NCI-H446 (cell line): Measurements from ENCODE around the gene PRTN3.

Source experiments
- DNase-seq, 2 experiments: peaks; one replicate each; lab custom pipeline; 2025; lab: John Stamatoyannopoulos, UW

PRTN3 gene, protein sequence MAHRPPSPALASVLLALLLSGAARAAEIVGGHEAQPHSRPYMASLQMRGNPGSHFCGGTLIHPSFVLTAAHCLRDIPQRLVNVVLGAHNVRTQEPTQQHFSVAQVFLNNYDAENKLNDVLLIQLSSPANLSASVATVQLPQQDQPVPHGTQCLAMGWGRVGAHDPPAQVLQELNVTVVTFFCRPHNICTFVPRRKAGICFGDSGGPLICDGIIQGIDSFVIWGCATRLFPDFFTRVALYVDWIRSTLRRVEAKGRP

DNA sequence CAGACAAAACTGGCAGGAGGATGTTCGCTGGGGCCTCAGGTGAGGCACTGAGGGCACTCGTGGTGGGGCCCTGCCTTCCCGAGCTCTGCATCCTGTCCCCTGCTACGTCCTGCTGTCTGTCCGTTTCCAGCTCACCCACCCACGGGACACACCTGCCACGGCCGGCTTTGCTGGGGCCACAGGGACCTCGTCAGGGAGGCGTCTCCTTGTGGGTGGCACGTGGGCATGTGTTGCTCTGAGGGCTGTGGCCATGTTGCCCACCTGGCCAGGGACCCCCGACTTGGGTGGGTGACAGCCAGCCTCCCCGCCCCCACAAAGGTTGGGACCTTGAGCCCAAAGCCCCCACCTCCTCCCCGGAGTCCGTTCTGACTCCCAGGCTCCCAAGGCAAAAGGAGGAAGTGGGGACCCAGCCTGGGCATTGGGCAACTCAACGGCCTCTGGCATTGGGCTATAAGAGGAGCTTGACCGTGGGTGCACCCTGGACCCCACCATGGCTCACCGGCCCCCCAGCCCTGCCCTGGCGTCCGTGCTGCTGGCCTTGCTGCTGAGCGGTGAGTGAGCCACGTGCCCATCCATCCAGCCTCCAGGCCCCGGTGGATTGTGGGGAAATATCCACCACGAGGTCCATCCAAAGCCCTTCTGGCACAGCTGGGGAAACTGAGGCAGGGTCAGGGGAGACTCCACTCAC lies at the start of gene PRTN3:
PRTN3 (plus strand) TSS at position 481 of the 688 bp plus-strand sequence; CDS start at position 491, 10 bp downstream.
- no peak for DNase-seq

DNA sequence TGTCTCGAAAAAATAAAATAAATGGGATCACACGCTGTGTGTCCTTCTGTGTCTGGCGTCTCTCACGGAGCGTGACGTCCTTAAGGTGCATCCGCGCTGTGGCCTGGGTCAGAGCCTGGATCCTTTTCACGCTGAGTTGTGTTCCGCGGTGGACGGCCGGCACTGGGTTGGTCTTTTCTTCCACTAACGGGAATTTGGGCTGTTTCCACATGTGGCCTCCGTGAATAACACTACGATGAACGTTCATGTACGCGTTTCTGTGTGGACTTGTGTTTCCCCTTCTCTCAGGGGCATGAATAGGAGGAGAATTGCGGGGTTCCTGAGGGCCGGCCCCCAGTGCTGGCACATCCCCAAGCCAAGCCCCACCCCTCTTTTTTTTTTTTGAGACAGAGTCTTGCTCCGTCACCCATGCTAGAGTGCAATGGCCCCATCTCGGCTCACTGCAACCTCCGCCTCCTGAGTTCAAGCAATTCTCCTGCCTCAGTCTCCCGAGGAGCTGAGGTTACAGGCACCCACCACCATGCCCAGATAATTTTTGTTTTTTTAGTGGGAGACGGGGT lies 49.7 kb upstream of the PRTN3 start:
- DNase-seq = no peak

DNA sequence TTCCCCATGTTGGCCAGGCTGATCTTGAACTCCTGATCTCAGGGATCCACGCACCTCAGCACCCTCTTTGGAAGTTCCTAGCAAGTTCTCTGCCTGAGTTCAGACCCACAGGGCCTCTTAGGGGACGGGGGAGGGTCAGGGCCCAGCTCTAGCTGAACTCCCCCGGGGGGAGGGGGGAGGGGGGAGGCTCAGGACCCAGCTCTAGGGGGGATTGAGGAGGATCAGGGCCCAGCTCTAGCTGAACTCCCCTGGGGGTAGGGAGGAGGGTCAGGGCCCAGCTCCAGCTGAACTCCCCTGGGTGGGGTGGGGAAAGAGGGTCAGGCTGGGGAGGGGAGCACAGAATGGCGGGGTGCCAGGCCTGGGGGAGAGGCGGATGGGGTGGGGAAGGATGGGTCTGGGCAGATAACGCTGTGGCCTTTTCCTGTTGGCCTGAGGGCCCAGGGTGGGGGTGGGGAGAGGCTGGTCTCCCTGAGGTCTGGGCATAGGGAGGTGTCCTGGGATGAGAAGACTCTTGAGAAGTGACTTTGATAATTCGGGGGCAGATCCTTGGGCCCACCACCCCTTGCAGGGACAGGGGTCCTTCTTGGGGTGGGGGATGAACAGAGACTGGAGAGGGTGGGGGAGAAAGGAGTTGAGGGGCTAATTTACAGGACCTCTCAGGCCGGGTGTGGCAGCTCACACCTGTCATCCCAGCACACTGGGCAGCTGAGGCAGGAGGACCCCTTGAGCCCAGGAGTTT lies 49.1 kb upstream of the PRTN3 start:
- DNase-seq = no peak

DNA sequence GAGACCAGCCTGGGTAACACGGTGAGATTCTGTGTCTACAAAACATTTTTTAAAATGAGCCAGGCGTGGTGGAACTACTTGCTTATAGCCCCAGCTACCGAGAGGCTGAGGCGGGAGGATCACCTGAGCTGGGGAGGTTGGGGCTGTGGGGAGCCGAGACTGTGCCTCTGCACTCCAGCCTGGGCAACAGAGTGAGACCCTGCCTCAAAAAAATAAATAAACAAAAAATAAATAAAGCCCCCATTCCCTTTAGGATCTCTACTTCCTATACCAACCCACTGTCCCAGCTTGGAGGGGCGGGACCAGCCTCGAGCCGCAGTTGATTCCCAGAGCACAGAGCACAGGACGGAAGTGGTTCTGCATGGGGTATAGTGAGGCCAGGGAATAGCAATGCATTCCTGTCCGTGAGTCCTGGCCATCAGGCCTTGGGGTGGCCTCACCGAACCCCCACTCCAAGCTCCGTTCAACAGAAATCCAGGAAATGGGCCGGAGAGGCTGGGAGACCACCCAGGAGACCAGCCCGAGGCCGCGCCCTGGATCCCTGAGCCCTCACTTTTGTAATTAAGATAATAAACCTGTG lies 48.4 kb upstream of the PRTN3 start:
- DNase-seq = no peak

DNA sequence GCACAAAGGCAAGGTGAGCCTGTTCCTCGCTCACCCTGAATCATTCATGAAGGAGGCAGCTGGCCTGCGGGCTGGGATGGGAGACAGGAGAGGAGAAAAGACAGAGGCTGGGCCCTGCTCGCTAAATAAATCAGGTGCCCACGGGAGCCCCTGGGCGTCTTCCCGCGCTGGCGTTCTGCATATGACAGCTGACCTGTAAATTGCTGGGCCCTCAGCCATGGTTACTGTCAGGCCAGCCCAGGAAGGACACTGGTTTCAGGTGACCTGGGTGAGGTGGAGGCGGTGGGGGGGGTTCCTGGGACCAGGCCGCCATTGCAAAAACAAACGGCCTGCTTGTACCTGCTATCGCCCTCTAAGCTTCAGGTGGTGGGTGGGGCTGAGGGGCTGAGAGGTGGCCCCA lies 47.0 kb upstream of the PRTN3 start:
- DNase-seq = no peak

DNA sequence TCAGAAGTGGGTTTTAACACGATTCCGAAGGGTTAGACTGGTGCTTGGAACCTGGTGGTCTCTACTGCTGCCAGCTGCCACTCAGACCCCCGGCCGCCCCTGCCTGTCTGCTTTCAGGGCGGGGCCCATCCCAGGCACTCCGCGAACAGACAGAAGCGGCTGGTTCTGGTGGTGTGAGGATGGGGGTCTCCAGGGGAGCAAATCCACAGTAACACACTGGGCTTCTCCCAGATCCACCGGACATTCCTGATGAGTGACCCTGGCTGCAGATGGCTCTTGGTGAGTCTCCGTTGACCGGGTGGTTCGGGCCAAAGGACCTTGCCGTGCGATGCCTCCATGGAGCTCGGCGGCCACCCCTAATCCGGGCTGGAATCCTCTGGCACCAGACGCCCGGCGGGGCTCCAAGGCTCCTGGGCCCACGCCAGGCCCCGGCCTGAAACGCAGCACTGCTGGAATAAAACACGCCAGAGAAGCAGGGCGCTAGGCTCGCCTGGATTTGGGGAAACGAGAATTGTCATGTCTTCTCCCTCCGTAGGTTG lies 45.7 kb upstream of the PRTN3 start:
- no peak for DNase-seq

DNA sequence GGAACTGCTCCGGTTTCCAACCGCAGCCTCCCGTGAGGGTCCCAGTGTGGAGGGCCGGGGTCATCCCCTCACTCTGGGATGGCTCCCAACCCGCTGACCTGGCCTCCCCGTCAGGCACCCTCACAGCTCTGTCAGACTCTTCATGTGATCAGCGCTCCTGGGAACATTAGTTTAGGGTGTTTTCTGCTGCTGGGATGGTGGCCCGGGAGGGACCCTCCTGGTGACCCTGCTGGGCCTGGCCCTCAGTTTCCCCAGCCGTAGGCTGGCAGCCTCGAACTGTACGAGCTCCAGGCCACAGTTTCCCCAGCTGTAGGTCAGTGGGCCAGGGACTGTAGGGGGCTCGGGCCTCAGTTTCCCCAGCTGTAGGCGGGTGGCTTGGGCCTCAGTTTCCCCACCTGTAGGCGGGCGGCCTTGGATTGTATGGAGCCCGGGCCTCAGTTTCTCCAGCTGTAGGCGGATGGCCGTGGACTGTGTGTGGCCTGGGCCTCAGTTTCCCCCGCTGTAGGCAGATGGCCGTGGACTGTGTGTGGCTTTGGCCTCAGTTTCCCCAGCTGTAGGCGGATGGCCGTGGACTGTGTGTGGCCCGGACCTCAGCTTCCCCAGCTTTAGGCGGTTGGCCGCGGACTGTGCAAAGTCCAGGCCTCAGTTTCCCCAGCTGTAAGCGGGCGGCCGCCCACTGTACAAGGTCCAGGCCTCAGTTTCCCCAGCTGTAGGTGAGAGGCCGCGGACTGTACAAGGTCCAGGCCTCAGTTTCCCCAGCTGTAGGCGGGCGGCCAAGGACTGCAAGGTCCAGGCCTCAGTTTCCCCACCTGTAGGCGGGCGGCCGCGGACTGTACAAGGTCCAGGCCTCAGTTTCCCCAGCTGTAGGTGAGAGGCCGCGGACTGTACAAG lies 44.9 kb upstream of the PRTN3 start:
- DNase-seq = no peak

DNA sequence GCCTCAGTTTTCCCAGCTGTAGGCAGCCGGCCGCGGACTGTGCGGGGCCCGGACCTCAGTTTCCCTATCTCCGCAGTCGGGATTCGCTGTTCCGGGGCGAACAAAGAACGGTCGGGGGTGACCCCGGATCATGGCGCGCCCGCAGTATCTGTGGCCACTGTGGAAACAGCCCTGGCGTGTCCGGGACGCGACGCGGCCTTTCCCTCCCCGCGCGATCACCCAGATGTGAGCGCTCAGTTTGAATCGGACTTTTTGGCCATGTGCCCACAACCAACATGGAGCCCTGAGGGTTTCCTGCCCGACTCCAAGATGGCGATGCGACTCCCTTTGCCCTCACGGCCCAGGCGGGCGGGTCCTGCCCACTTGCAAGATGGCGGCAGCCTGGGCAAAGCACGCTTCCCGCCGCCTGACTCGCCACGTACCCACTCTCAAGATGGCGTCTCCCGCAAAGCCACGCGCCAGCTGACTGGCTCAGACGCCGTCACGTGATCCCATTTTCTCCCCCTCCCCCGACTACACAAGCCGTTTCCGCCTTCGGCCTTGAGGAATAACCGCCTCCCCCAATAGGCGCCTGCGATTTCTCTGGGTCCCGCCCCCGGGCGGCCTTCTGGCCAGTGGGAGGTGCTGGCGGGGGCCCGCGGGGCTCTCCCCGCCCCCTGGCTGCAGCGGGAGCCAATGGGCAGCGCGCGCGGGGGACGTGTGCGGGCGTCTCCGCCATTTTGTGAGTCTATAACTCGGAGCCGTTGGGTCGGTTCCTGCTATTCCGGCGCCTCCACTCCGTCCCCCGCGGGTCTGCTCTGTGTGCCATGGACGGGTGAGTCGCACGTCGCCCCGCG lies 43.9 kb upstream of the PRTN3 start, which contains the start of gene PTBP1:
PTBP1 (plus strand) TSS at position 761 of the 836 bp plus-strand sequence; CDS start at position 807, 46 bp downstream.
- DNase-seq = peak; percentile 99 to 100

DNA sequence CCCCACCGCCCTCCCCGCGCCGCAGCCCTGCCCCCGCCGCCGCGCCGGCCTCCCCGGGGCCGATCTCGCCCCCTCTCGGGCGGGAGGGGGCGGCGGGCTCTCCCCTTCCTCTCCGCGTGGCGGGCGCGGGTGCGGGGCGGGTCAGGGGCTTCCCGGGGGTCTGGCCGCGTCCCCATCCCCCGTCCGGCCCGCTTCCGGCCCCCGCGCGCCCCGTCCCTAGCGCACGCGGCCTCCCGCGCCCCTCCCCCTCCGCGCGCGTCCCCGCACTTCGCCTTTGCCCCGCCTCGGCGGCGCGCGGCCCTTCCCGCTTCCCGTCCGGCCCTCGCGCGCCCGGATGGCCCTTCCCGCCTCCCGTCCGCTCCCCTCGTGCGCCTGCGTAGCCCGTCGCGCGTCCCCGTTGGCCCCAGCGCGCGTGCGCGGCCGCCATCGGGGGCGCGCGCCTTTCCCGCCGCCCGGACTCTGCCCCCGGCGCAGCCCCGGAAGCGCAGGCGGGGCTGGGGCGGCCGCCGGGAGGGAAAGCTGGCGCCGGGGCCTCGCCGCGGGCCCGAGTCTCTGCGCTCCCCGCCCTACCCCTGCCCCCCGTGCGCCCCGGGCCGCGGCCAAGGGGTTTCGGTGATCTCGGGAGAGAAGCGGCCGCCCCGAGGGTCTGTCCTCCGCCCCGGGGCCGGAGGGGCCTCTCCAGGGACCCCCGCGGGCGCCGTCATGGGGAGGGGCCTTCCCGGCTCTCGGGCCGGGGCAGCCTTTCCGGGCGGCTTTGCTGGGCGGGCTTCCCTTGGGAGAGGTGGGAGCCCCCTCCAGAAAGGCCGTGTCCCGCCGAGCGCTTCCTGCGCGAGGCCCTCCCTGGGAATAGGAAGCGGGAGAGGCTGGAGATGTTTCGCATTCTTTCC lies 43.0 kb upstream of the PRTN3 start:
- peak; percentile 79 to 95 for DNase-seq

DNA sequence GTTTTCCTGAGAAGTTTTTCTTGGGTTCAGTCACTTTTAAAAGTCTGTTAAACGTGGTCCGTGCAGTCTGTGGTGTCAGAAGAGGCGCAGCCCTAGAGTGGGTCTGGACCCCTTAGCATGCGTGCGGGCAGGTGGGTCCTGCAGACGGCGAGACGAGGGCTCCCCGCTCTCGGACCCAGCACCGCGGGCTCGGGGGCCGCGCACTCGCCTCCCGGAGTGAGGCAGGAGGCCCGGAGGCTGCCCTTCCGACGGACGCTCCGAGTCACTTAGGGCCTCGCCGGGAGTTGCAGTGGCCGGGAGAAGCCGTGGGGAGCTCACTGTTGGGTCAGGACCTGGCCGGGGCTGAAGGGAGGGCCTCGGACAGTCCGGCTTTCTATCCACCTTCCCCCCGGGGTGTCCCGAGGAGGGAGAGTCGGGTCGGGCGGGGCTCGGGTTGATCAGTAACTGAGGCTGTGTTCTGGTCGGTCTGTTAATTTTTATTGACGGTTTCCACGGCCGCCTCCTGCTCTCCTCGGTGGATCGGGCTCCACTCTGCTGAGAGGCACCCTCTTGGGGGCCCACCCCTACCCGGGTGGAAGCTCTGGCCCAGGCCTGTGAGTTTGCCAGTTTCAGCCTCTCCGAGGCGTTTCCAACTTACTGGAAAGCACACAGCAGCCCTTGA lies 42.3 kb upstream of the PRTN3 start:
- peak in 1 of 2 experiments; percentile 53 for DNase-seq

DNA sequence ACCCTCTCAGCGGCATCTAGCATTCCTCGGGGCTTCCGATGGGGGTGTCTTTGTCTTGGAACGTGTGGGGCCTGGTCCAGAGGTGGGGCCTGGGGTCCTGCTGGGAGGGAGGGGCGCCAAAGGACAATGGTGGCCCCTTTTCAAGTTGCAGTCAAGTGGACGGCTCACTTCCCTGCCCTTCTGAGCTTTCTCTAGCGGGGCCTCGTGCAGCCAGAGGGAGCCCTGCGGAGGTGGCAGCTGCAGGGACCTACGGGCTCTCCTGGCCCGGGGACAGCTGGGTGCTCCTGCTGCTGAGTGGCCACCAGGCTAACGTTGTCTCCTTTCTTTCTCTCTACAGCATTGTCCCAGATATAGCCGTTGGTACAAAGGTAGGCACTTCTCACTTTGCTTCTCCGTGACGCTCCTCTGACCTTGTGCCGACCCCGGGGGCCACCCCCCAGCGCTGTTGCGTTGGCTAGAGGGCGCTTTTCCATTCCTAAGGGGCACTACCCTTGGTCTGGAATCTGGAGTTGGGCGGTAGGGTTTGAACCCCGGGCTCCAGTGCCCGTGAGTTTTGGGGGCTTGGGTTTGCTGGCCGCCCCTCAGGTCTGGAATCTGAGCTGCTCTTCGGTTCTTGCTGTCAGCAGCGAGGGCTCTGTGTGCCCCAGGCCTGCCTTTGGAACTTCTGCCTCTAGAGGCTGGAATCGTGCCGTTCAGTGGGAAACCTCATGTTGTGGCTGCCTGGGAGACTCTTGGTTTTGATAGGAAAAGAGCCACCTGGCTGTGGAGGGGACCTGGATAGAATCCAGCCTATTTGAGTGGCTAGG lies 41.5 kb upstream of the PRTN3 start:
- DNase-seq = peak in 1 of 2 experiments; percentile 46

DNA sequence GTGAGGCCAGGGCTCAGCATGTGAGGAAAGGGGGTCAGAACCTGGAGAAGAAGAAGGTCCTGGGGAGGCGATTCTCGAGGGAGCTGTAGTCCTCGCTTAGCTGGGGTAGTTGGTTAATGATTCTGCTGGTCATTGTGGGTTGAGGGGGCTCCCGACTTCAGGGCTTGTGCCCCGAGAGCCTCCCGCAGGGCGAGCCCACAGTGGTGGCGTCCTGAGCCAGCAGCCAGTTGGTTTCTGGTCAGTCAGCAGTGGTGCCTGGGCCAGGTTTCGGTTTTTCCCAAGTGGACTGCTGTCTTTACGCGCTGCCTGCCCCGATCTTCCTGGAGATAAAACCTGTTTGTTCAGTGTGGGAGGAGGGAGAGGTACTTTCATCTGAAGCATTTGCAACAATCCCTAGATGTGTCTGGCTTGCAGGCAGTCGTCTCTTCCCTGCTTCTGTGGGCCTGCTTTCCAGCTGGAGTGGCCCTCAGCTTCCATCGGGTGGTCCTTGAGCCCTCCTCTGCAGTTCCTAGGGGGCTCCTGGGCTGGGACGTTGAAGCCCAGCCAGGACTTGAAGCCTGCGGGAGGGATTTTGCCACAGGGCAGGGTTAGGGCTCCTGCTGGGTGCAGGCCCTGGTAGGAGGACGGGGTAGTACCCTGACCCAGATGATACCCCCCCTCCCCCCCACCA lies 40.3 kb upstream of the PRTN3 start:
- DNase-seq = no peak

DNA sequence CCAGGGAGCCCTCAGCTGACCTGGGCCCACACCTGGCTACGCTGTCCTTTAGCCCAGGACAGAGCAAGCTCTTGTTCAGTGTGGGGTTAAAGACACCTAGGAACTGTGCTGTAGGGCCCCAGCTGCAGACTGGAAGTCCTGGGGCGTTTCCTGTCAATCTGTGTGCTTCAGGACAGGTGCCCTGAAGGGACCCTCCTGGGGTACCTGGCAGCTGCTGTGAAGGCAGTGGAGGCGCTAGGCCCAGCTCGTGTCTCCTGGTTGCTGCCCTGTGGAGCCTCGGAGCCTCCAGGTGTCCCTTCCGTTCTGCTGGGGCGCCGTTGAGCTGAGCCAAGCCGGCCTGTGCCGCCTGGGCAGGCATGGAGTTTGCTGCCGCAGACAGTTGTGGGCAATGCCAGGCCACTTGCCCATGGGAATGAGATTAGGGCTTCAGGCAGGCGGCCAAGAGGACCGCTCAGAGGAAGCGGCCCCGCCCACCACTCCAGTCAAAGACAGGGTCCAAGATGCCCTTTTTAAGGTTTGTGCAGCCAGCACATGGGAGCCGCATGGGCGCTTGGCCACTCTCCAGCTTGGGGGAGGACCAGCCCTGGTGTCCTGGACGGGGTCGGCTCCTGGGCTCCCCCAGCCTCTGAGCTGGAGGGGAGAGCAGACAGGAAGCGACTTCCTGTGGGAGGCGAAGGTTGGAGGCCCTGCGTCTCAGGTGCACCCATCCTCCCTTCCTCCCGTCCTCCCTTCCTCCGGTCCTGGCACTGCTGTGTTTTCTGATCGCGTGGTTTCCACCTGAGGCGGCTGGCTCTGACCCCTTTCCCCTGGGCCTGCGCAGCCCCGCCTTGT lies 39.6 kb upstream of the PRTN3 start:
- DNase-seq = peak in 1 of 2 experiments; percentile 42

DNA sequence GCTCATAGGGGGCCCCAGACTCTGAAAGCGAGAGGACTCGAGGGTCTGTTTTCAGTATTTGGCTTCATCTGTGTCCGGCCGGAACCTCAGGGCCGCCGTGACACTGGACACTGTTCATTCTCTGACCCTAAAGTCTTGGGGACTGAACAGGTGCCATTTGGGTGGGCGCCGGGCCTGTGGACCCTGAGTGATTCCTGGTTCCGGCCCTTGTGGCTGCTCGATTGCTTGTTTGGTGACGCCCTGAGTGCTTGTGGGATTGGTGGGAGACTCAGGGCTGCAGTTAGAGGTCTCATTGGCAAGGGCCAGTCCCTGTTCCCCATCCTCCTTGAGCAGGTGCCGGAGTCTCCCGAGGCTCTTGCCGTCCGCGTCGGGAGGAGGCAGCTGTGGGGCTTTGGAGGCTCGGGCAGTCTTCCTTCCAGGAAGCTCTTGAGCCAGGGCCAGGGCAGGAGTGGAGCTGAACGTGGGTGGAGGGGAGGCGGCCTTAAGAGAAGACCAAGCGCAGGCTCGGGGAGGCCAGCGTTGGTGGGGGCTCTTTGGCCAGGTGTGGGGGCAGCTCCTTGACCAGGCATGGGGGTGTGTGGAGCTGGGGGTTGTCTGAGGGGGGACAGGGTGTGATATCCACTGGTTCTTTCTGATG lies 38.8 kb upstream of the PRTN3 start:
- DNase-seq = no peak

DNA sequence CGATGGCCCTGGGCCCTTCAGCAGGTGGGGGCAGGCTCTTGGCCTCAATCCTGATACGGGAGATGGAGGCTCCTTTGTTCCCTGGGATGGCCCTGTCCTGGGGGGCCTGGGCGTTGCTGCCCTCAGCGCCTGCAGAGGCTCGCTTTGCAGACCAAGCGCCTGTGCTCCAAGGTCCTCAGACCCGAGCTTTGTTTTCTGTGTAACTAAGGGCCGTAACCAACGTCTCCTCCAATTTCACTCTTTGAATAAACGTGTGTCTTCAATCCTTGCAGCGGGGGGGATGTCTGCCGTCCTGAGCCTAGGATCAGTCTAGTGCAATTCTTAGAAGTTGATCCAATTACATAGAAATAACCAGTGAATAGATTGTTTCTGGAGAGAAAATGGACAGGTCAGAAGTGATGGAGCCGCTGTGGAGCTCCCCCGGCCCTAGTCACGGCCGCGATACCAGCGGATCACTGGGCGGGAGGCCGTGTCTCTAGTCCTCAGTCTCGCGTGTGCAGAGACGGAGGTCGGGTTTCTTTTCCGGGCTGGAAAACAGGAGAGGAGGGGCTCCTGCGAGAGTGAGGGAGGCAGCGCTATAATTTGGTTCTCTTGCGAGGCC lies 38.2 kb upstream of the PRTN3 start:
- no peak for DNase-seq
